Measurements from ENCODE around the gene MEIOSIN.
A peak's percentile ranks its signal among the peaks of the same experiment; 100 is the strongest.

MEIOSIN gene

DNA sequence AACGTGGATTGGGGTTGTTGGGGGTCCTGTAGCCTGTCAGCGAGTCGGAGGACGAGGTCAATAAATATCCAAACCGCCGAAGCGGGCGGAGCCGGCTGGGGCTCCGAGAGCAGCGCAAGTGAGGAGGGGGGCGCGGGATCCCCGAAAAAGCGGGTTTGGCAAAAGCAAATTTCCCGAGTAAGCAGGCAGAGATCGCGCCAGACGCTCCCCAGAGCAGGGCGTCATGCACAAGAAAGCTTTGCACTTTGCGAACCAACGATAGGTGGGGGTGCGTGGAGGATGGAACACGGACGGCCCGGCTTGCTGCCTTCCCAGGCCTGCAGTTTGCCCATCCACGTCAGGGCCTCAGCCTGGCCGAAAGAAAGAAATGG, 36.6 kb downstream of the MEIOSIN start:
- Histone ChIP-seq H3K9me3 (ENCODE audit: control insufficient read depth, insufficient read depth, low read depth, low read length) (no peaks in the 10 kb centered on the region), H3K4me3 (ENCODE audit: low read depth, low read length) (peak overlapping the region; percentile 36), H3K27ac (ENCODE audit: extremely low read depth, low read depth, low read length) (peak overlapping the region; percentile 64), H3K4me1 (ENCODE audit: control insufficient read depth, insufficient read depth, low read length) (peaks cover 20% of the 10 kb centered on the region), H3K36me3 (ENCODE audit: control insufficient read depth in 2 of 2, insufficient read depth in 1 of 2, low read length in 2 of 2) (peaks cover 7 to 27% of the 10 kb centered on the region in 2 experiments)
- TF ChIP-seq ZNF148 (tag by site-specific recombination; IDR thresholded peaks at IDR 0.05; ENCODE audit: borderline replicate concordance) (no peak), GLIS2 (tag by site-specific recombination; IDR thresholded peaks at IDR 0.05) (no peak), ZNF335 (tag by site-specific recombination; conservative IDR thresholded peaks at IDR 0.05) (peak; percentile 55), INSM2 (tag by site-specific recombination; IDR thresholded peaks at IDR 0.05) (no peak)
- TF ChIP-seq, protein P1, sequence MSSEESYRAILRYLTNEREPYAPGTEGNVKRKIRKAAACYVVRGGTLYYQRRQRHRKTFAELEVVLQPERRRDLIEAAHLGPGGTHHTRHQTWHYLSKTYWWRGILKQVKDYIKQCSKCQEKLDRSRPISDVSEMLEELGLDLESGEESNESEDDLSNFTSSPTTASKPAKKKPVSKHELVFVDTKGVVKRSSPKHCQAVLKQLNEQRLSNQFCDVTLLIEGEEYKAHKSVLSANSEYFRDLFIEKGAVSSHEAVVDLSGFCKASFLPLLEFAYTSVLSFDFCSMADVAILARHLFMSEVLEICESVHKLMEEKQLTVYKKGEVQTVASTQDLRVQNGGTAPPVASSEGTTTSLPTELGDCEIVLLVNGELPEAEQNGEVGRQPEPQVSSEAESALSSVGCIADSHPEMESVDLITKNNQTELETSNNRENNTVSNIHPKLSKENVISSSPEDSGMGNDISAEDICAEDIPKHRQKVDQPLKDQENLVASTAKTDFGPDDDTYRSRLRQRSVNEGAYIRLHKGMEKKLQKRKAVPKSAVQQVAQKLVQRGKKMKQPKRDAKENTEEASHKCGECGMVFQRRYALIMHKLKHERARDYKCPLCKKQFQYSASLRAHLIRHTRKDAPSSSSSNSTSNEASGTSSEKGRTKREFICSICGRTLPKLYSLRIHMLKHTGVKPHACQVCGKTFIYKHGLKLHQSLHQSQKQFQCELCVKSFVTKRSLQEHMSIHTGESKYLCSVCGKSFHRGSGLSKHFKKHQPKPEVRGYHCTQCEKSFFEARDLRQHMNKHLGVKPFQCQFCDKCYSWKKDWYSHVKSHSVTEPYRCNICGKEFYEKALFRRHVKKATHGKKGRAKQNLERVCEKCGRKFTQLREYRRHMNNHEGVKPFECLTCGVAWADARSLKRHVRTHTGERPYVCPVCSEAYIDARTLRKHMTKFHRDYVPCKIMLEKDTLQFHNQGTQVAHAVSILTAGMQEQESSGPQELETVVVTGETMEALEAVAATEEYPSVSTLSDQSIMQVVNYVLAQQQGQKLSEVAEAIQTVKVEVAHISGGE (tag by site-specific recombination; conservative IDR thresholded peaks at IDR 0.05; ENCODE audit: low read depth) = no peak
- TF ChIP-seq, protein P2, sequence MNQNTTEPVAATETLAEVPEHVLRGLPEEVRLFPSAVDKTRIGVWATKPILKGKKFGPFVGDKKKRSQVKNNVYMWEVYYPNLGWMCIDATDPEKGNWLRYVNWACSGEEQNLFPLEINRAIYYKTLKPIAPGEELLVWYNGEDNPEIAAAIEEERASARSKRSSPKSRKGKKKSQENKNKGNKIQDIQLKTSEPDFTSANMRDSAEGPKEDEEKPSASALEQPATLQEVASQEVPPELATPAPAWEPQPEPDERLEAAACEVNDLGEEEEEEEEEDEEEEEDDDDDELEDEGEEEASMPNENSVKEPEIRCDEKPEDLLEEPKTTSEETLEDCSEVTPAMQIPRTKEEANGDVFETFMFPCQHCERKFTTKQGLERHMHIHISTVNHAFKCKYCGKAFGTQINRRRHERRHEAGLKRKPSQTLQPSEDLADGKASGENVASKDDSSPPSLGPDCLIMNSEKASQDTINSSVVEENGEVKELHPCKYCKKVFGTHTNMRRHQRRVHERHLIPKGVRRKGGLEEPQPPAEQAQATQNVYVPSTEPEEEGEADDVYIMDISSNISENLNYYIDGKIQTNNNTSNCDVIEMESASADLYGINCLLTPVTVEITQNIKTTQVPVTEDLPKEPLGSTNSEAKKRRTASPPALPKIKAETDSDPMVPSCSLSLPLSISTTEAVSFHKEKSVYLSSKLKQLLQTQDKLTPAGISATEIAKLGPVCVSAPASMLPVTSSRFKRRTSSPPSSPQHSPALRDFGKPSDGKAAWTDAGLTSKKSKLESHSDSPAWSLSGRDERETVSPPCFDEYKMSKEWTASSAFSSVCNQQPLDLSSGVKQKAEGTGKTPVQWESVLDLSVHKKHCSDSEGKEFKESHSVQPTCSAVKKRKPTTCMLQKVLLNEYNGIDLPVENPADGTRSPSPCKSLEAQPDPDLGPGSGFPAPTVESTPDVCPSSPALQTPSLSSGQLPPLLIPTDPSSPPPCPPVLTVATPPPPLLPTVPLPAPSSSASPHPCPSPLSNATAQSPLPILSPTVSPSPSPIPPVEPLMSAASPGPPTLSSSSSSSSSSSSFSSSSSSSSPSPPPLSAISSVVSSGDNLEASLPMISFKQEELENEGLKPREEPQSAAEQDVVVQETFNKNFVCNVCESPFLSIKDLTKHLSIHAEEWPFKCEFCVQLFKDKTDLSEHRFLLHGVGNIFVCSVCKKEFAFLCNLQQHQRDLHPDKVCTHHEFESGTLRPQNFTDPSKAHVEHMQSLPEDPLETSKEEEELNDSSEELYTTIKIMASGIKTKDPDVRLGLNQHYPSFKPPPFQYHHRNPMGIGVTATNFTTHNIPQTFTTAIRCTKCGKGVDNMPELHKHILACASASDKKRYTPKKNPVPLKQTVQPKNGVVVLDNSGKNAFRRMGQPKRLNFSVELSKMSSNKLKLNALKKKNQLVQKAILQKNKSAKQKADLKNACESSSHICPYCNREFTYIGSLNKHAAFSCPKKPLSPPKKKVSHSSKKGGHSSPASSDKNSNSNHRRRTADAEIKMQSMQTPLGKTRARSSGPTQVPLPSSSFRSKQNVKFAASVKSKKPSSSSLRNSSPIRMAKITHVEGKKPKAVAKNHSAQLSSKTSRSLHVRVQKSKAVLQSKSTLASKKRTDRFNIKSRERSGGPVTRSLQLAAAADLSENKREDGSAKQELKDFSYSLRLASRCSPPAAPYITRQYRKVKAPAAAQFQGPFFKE (tag by site-specific recombination; IDR thresholded peaks at IDR 0.05; ENCODE audit: borderline replicate concordance) = no peak
- ChIA-PET CTCF (interaction anchor here (0.6 to 2.8 kb wide), 31 partner anchors 12 to 392 kb away, joined by 3 to 61 read pairs (median 5); partner anchors contain the start of genes DMPK, DMWD, FBXO46 and FOXA3), POLR2A (interaction anchor here (0.6 to 7.2 kb wide), 40 partner anchors 9 to 1839 kb away, joined by 3 to 133 read pairs (median 7); partner anchors contain the start of genes CCDC61, DMPK, DMWD and FBXO46)

DNA sequence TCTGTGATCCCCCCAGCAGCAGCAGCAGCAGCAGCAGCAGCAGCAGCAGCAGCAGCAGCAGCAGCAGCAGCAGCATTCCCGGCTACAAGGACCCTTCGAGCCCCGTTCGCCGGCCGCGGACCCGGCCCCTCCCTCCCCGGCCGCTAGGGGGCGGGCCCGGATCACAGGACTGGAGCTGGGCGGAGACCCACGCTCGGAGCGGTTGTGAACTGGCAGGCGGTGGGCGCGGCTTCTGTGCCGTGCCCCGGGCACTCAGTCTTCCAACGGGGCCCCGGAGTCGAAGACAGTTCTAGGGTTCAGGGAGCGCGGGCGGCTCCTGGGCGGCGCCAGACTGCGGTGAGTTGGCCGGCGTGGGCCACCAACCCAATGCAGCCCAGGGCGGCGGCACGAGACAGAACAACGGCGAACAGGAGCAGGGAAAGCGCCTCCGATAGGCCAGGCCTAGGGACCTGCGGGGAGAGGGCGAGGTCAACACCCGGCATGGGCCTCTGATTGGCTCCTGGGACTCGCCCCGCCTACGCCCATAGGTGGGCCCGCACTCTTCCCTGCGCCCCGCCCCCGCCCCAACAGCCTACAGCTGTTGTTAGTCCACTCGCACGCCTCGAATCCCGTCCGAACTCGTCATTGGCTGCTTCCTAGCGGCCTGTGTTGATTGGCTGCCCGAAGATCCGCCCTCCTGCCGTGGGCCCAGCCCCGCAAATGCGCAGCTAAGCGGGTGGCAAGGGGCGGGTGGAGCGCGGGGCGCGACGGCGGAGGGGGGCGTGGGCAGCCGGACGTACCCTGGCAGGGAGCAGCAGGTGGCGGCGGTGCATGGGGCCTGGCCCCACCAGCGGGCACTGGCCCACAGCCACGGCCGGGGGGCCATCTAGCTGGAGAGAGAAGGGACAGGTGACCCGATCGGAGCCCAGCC, 37.2 kb downstream of the MEIOSIN start:
- Histone ChIP-seq H3K4me3 (ENCODE audit: low read depth, low read length) (peak overlapping the region; percentile 36), H3K36me3 (ENCODE audit: control insufficient read depth in 2 of 2, insufficient read depth in 1 of 2, low read length in 2 of 2) (peaks cover 13 to 28% of the 10 kb centered on the region in 2 experiments), H3K27ac (ENCODE audit: extremely low read depth, low read depth, low read length) (peak overlapping the region; percentile 70), H3K9me3 (ENCODE audit: control insufficient read depth, insufficient read depth, low read depth, low read length) (no peaks in the 10 kb centered on the region), H3K4me1 (ENCODE audit: control insufficient read depth, insufficient read depth, low read length) (peaks cover 15% of the 10 kb centered on the region)
- CTCF ChIA-PET = interaction anchor here (0.6 to 2.7 kb wide), 26 partner anchors 11 to 711 kb away, joined by 3 to 61 read pairs (median 4); partner anchors contain the start of genes DMPK, DMWD and QPCTL
- POLR2A ChIA-PET = interaction anchor here (0.6 to 7.2 kb wide), 29 partner anchors 8 to 1606 kb away, joined by 3 to 133 read pairs (median 5); partner anchors contain the start of genes DMPK, DMWD, FBXO46 and FOXA3
- TF ChIP-seq MEIS1 (CRISPR knock-in tag; IDR thresholded peaks at IDR 0.05; ENCODE audit: borderline replicate concordance) (no peak), PBX3 (CRISPR knock-in tag; IDR thresholded peaks at IDR 0.05) (peak; percentile 47), ZNF211 (tag by site-specific recombination; IDR thresholded peaks at IDR 0.05; ENCODE audit: low read depth) (no peak), ZNF140 (tag by site-specific recombination; IDR thresholded peaks at IDR 0.05) (no peak), KLF16 (tag by site-specific recombination; IDR thresholded peaks at IDR 0.05) (peak; percentile 49), ZNF473 (tag by site-specific recombination; IDR thresholded peaks at IDR 0.05) (no peak)
- TF ChIP-seq, protein P3, sequence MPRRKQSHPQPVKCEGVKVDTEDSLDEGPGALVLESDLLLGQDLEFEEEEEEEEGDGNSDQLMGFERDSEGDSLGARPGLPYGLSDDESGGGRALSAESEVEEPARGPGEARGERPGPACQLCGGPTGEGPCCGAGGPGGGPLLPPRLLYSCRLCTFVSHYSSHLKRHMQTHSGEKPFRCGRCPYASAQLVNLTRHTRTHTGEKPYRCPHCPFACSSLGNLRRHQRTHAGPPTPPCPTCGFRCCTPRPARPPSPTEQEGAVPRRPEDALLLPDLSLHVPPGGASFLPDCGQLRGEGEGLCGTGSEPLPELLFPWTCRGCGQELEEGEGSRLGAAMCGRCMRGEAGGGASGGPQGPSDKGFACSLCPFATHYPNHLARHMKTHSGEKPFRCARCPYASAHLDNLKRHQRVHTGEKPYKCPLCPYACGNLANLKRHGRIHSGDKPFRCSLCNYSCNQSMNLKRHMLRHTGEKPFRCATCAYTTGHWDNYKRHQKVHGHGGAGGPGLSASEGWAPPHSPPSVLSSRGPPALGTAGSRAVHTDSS (tag by site-specific recombination; IDR thresholded peaks at IDR 0.05) = no peak
